Measurements from ENCODE around the gene ZKSCAN8.

Gene ZKSCAN8

DNA sequence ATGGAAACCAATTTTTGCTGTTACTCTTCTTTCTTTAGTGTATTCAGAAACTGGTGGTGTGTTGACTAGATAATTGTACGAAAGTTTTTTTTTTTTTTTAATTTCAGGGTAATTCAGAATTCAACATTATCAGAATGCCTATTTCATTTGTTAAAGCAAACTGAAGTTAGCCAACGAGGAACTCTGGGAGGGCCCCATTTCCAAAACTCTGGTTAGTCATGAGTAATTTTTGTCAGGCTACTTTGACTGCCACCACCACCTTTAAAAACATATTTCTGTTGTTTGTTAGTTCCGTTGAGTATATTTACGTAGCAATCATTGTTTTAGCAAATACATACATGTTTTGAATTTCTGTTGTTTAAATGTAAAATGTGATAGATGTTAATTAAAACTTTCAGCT lies 763 bp downstream of the ZKSCAN8 start:
- H3K4me1 ChIP-seq (ENCODE audit: control insufficient read depth in 1 of 2, insufficient read depth in 2 of 2, low read length in 2 of 2): peaks cover 14 to 39% of the 10 kb centered on the region in 2 donors
- H3K9me3 ChIP-seq (ENCODE audit: control insufficient read depth in 1 of 2, low read length in 2 of 2): no peaks in the 10 kb centered on the region
- peak overlapping the region; percentile 67 for H3K27ac ChIP-seq (ENCODE audit: low read length)
- H3K36me3 ChIP-seq (ENCODE audit: control insufficient read depth in 1 of 2, insufficient read depth in 2 of 2, low read length in 2 of 2): peaks cover 3 to 9% of the 10 kb centered on the region in 2 donors
- H3K4me3 ChIP-seq (ENCODE audit: low read depth in 1 of 2, low read length in 2 of 2): peak overlapping the region; percentile 96 to 98
- no peaks in the 10 kb centered on the region for H3K27me3 ChIP-seq (ENCODE audit: low read depth, low read length)

DNA sequence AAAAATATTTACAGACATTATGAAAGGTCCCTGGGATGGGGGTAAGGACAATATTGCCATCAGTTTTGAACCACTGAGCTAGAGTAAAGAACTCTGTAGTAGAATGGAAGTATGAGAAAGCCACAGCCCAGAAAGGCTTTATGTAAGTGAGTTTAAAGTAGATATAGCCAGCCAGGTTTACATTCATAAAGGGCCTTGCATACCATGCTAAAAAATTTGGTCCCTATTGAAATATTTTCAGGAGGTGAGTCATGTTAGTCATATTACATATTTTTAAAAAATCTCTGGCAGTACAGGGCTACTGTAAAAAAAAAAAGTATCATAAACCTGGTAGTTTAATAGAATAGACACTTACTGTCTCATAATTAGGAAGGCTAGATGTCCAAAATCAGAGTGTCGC lies 3.5 kb downstream of the ZKSCAN8 start:
- Histone ChIP-seq H3K4me3 (ENCODE audit: low read depth in 1 of 2, low read length in 2 of 2) (no peak overlapping the region), H3K27me3 (ENCODE audit: low read depth, low read length) (no peaks in the 10 kb centered on the region), H3K27ac (ENCODE audit: low read length) (no peak overlapping the region), H3K36me3 (ENCODE audit: control insufficient read depth in 1 of 2, insufficient read depth in 2 of 2, low read length in 2 of 2) (peaks cover 22 to 30% of the 10 kb centered on the region in 2 donors), H3K9me3 (ENCODE audit: control insufficient read depth in 1 of 2, low read length in 2 of 2) (no peaks in the 10 kb centered on the region), H3K4me1 (ENCODE audit: control insufficient read depth in 1 of 2, insufficient read depth in 2 of 2, low read length in 2 of 2) (peaks cover 10 to 35% of the 10 kb centered on the region in 2 donors)

DNA sequence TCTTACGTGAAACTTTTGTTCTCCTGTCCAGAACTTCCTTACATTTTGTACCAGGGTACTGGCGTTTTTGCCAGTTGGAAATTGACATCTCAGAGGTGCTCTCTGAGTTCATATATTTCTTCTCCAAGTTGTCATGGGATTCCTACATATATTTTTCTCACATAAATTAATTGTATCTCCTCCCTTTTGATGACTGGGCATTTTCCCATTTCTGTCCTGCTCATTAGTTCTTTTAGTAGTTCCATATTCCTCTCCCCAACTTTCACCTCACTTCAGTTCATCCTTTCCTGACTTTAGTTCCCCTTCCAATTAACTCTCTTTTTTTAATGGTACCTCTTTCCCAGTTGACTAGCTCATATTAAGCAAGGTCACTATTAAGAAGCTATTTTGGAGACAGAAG lies 10.8 kb downstream of the ZKSCAN8 start:
- Histone ChIP-seq H3K27ac (ENCODE audit: low read length) (no peak overlapping the region), H3K36me3 (ENCODE audit: control insufficient read depth in 1 of 2, insufficient read depth in 2 of 2, low read length in 2 of 2) (peaks cover 75 to 89% of the 10 kb centered on the region in 2 donors), H3K4me3 (ENCODE audit: low read depth in 1 of 2, low read length in 2 of 2) (no peak overlapping the region), H3K27me3 (ENCODE audit: low read depth, low read length) (no peaks in the 10 kb centered on the region), H3K4me1 (ENCODE audit: control insufficient read depth in 1 of 2, insufficient read depth in 2 of 2, low read length in 2 of 2) (peaks cover 0 to 3% of the 10 kb centered on the region in 2 donors), H3K9me3 (ENCODE audit: control insufficient read depth in 1 of 2, low read length in 2 of 2) (no peaks in the 10 kb centered on the region)

DNA sequence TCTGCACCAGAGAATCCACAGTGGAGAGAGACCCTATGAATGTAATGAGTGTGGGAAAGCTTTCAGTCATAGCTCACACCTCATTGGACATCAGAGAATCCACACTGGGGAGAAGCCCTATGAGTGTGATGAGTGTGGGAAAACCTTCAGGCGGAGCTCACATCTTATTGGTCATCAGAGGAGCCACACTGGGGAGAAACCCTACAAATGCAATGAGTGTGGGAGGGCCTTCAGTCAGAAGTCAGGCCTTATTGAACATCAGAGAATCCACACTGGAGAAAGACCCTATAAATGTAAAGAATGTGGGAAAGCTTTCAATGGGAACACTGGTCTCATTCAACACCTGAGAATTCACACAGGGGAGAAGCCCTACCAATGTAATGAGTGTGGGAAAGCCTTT lies 11.9 kb downstream of the ZKSCAN8 start:
- Histone ChIP-seq H3K9me3 (ENCODE audit: control insufficient read depth in 1 of 2, low read length in 2 of 2) (no peaks in the 10 kb centered on the region), H3K4me3 (ENCODE audit: low read depth in 1 of 2, low read length in 2 of 2) (no peak overlapping the region), H3K4me1 (ENCODE audit: control insufficient read depth in 1 of 2, insufficient read depth in 2 of 2, low read length in 2 of 2) (no peaks in the 10 kb centered on the region), H3K27me3 (ENCODE audit: low read depth, low read length) (no peaks in the 10 kb centered on the region), H3K36me3 (ENCODE audit: control insufficient read depth in 1 of 2, insufficient read depth in 2 of 2, low read length in 2 of 2) (peaks cover 70 to 87% of the 10 kb centered on the region in 2 donors), H3K27ac (ENCODE audit: low read length) (no peak overlapping the region)

DNA sequence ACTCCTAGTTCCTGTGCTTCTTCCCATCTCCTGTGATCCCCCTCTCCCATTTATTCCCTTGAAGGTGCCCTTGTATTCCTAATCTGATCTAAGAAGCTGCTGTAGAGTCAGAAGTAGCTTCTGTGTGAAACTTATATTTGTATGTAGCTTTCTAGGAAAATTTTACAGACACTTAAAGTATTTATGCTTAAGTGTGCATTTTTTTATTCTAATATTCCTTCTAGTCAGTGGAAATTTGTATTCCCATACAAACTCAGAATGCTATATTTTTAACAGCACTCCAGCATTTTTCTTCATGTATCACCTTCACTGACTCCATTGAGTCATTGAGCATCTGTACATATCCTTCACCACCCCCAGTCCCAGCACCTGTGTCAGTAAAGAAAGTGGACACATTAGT lies 12.7 kb downstream of the ZKSCAN8 start:
- no peaks in the 10 kb centered on the region for H3K4me1 ChIP-seq (ENCODE audit: control insufficient read depth in 1 of 2, insufficient read depth in 2 of 2, low read length in 2 of 2)
- H3K4me3 ChIP-seq (ENCODE audit: low read depth in 1 of 2, low read length in 2 of 2): no peak overlapping the region
- H3K27me3 ChIP-seq (ENCODE audit: low read depth, low read length): no peaks in the 10 kb centered on the region
- no peak overlapping the region for H3K27ac ChIP-seq (ENCODE audit: low read length)
- H3K36me3 ChIP-seq (ENCODE audit: control insufficient read depth in 1 of 2, insufficient read depth in 2 of 2, low read length in 2 of 2): peaks cover 62 to 79% of the 10 kb centered on the region in 2 donors
- no peaks in the 10 kb centered on the region for H3K9me3 ChIP-seq (ENCODE audit: control insufficient read depth in 1 of 2, low read length in 2 of 2)

DNA sequence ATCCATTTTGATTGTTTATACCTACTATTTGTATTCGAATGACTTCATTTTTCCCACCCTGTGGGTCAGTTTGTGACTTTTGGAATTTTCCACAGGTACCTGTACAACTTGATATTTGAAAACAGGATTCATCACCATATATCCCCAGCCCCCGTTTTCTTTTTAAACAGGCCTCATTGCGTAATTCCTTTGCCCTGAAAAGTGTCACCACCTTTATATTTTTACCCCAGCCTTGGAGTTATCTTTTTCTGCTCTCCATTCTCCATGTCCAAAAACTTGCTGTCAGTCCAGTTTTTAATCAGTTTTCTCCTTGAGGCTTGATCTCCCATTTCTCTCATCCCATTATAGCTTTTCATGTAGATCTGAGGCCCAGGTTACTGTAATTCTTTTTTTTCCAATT lies 16.6 kb downstream of the ZKSCAN8 start:
- H3K27me3 ChIP-seq (ENCODE audit: low read depth, low read length): no peaks in the 10 kb centered on the region
- H3K4me1 ChIP-seq (ENCODE audit: control insufficient read depth in 1 of 2, insufficient read depth in 2 of 2, low read length in 2 of 2): peaks cover 4 to 5% of the 10 kb centered on the region in 2 donors
- no peak overlapping the region for H3K4me3 ChIP-seq (ENCODE audit: low read depth in 1 of 2, low read length in 2 of 2)
- H3K36me3 ChIP-seq (ENCODE audit: control insufficient read depth in 1 of 2, insufficient read depth in 2 of 2, low read length in 2 of 2): peaks cover 33 to 43% of the 10 kb centered on the region in 2 donors
- H3K9me3 ChIP-seq (ENCODE audit: control insufficient read depth in 1 of 2, low read length in 2 of 2): no peaks in the 10 kb centered on the region
- H3K27ac ChIP-seq (ENCODE audit: low read length): no peak overlapping the region

DNA sequence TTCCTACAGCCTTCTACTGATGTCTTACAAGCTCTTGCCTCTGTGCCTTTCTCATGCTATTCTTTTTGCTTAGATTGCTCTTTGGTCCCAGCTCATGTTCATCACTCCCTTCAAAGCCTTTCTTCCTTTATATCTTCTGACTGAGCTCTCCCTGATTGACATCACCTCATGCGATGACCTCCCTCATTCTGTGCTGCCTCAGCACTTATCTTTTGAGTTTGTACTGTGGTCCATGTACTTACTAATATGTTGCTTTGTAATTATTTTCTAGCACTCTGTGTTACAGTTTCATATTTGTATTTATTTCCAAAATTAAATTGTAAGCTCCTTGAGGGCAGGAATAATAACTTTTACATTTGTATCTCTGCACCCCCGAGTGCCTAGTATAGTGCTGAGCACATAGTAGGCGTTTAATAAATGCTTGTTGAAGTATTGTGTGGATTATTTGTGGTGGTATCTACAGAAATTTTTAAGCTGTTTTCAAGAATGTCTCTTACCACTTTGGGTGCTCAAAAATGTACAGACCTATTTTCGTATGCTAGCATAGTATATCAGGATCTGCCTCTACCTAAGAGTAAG lies 17.4 kb downstream of the ZKSCAN8 start:
- H3K4me1 ChIP-seq (ENCODE audit: control insufficient read depth in 1 of 2, insufficient read depth in 2 of 2, low read length in 2 of 2): peaks cover 4 to 5% of the 10 kb centered on the region in 2 donors
- H3K36me3 ChIP-seq (ENCODE audit: control insufficient read depth in 1 of 2, insufficient read depth in 2 of 2, low read length in 2 of 2): peaks cover 25 to 35% of the 10 kb centered on the region in 2 donors
- H3K27ac ChIP-seq (ENCODE audit: low read length): no peak overlapping the region
- H3K4me3 ChIP-seq (ENCODE audit: low read depth in 1 of 2, low read length in 2 of 2): no peak overlapping the region
- H3K27me3 ChIP-seq (ENCODE audit: low read depth, low read length): no peaks in the 10 kb centered on the region
- H3K9me3 ChIP-seq (ENCODE audit: control insufficient read depth in 1 of 2, low read length in 2 of 2): no peaks in the 10 kb centered on the region

DNA sequence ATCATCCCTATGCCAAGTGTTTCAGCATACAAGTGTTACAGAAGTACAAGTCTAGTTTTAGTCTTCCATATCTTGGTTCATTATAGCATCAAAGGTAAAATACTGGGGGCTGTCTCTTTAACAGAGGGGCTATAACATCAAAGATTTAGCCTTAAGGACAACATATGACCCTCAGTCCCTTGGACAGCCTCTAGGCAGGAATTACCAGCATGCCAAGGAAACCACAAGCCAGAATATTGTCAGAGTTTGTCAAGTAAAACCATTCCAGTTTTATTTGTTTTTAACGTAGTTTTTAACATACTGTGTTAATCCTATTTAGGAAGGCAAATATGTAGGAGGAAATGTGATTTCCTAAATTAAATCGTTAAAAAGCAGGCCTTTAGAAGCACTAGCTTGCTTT lies 18.6 kb downstream of the ZKSCAN8 start:
- Histone ChIP-seq H3K27ac (ENCODE audit: low read length) (no peak overlapping the region), H3K36me3 (ENCODE audit: control insufficient read depth in 1 of 2, insufficient read depth in 2 of 2, low read length in 2 of 2) (peaks cover 15 to 24% of the 10 kb centered on the region in 2 donors), H3K9me3 (ENCODE audit: control insufficient read depth in 1 of 2, low read length in 2 of 2) (no peaks in the 10 kb centered on the region), H3K4me3 (ENCODE audit: low read depth in 1 of 2, low read length in 2 of 2) (no peak overlapping the region), H3K27me3 (ENCODE audit: low read depth, low read length) (no peaks in the 10 kb centered on the region), H3K4me1 (ENCODE audit: control insufficient read depth in 1 of 2, insufficient read depth in 2 of 2, low read length in 2 of 2) (peaks cover 4 to 5% of the 10 kb centered on the region in 2 donors)

DNA sequence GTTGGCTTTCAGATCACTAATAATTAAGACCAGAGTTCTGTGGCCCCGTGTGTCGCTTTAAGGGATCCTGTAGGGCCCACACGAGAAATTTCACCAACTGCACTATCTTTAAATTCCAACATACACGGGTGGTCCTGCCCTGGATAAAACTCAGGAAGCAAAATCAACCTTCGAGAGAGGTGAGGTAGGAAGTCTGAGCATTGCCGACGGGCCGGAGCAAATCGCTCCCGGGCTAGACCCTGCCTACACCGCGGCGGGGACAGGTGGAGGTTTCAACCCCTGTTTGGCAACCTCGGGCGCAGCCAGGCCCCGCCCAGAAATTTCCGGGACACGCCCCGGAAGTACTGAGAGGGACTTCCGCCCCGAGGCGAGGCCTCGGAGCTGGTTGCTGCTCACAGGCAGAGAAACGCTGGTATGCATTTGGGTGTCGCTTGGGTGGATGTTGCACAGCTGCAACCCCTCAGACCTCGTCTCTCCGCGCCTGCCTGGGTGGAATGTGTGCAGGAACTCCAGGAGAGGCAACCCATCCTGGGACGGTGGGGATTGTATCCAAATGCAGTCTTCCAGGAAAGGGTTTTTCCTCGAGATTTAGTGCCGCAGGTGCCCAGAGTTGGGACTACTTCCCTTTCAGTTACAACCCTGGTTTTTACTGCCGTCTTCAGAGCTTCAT lies 19.9 kb downstream of the ZKSCAN8 start:
- H3K4me1 ChIP-seq (ENCODE audit: control insufficient read depth in 1 of 2, insufficient read depth in 2 of 2, low read length in 2 of 2): peaks cover 4 to 5% of the 10 kb centered on the region in 2 donors
- peaks cover 7 to 14% of the 10 kb centered on the region in 2 donors for H3K36me3 ChIP-seq (ENCODE audit: control insufficient read depth in 1 of 2, insufficient read depth in 2 of 2, low read length in 2 of 2)
- no peaks in the 10 kb centered on the region for H3K9me3 ChIP-seq (ENCODE audit: control insufficient read depth in 1 of 2, low read length in 2 of 2)
- H3K4me3 ChIP-seq (ENCODE audit: low read depth in 1 of 2, low read length in 2 of 2): peak overlapping the region; percentile 82 to 87
- no peaks in the 10 kb centered on the region for H3K27me3 ChIP-seq (ENCODE audit: low read depth, low read length)
- H3K27ac ChIP-seq (ENCODE audit: low read length): no peak overlapping the region

DNA sequence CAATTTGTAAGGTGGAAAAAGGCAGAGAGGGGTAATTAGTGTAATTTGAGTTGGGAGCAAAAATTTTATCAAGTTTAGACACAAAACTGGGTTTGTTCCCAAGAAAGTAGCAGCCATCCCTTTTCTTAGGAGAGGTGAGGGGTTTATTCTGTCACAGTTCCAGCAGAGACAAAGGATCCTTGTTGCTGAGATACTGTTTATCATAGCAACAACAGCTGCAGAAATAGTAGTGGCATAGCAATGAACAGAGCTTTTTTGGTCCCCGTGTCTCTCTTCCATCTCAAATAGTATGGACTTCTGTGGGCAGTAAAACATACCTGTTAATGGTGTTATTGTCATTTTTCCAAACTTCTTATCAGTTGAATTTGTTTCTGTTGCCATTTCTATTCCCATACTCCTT lies 23.9 kb downstream of the ZKSCAN8 start:
- no peak overlapping the region for H3K27ac ChIP-seq (ENCODE audit: low read length)
- no peaks in the 10 kb centered on the region for H3K36me3 ChIP-seq (ENCODE audit: control insufficient read depth in 1 of 2, insufficient read depth in 2 of 2, low read length in 2 of 2)
- no peaks in the 10 kb centered on the region for H3K27me3 ChIP-seq (ENCODE audit: low read depth, low read length)
- H3K9me3 ChIP-seq (ENCODE audit: control insufficient read depth in 1 of 2, low read length in 2 of 2): no peaks in the 10 kb centered on the region
- H3K4me3 ChIP-seq (ENCODE audit: low read depth in 1 of 2, low read length in 2 of 2): no peak overlapping the region
- peaks cover 4 to 5% of the 10 kb centered on the region in 2 donors for H3K4me1 ChIP-seq (ENCODE audit: control insufficient read depth in 1 of 2, insufficient read depth in 2 of 2, low read length in 2 of 2)

DNA sequence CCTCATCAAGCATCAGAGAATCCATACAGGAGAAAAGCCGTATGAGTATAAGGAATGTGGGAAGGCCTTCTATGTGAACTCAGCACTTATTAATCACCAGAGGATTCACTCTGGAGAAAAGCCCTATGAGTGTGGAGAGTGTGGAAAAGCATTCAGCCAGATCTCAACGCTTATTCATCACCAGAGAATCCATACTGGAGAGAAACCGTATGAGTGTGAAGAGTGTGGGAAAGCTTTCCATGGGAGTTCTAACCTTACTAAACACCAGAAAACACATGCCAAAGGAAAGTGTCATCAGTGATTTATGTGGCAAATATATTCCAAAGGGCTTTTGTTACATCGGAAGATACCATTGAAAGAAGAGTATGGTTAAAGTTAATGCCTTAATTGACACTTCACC lies 25.4 kb downstream of the ZKSCAN8 start:
- no peak overlapping the region for H3K4me3 ChIP-seq (ENCODE audit: low read depth in 1 of 2, low read length in 2 of 2)
- H3K4me1 ChIP-seq (ENCODE audit: control insufficient read depth in 1 of 2, insufficient read depth in 2 of 2, low read length in 2 of 2): peaks cover 0 to 2% of the 10 kb centered on the region in 2 donors
- H3K9me3 ChIP-seq (ENCODE audit: control insufficient read depth in 1 of 2, low read length in 2 of 2): no peaks in the 10 kb centered on the region

DNA sequence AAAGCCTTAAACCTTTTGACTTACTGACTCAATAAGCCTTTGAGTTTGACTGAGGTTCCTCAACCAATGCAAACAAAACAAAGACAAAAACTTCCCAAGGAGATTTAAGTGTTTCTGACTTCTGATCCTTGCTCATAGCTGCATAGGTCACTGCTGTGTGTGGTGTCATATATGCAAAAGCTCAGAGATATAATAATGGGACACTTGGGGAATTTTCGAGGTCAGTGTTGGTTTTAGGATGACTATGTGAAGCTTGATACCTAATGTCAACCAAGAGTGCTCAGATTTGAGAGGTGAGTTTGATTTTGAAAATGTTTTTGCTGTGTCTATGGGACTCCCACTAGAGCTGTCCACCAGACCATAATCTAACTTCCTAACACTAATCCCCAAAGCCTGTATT lies 26.2 kb downstream of the ZKSCAN8 start:
- Histone ChIP-seq H3K4me3 (ENCODE audit: low read depth in 1 of 2, low read length in 2 of 2) (no peak overlapping the region), H3K36me3 (ENCODE audit: control insufficient read depth in 1 of 2, insufficient read depth in 2 of 2, low read length in 2 of 2) (peaks cover 0 to 4% of the 10 kb centered on the region in 2 donors), H3K27ac (ENCODE audit: low read length) (no peak overlapping the region), H3K27me3 (ENCODE audit: low read depth, low read length) (no peaks in the 10 kb centered on the region), H3K4me1 (ENCODE audit: control insufficient read depth in 1 of 2, insufficient read depth in 2 of 2, low read length in 2 of 2) (no peaks in the 10 kb centered on the region), H3K9me3 (ENCODE audit: control insufficient read depth in 1 of 2, low read length in 2 of 2) (no peaks in the 10 kb centered on the region)

More for the DNA sequence above, 25.4 kb downstream of the ZKSCAN8 start:
- Histone ChIP-seq H3K27me3 (ENCODE audit: low read depth, low read length) (no peaks in the 10 kb centered on the region), H3K27ac (ENCODE audit: low read length) (no peak overlapping the region), H3K36me3 (ENCODE audit: control insufficient read depth in 1 of 2, insufficient read depth in 2 of 2, low read length in 2 of 2) (peaks cover 0 to 4% of the 10 kb centered on the region in 2 donors)
